Lung (tissue), 12 donors: ENCODE data around the gene ZNF521. TPM values are rescaled to one million over a fixed set of nuclear protein-coding genes. Genes with fewer than 3 reads are reported as not detected.

Experiments used
- ATAC-seq: fragments of 200-7000 bp; cut with Tn5 transposase; one replicate; pipeline ENCODE4 v1.9.1; 2020; ENCODE audit warnings: moderate number of reproducible peaks; ENCODE audit not compliant: insufficient read depth, low FRiP score
- DNase-seq, 3 donors: peaks; one replicate each; pipeline ENCODE4 v3.0.0-alpha.2; 2013 to 2017
- H3K27ac ChIP-seq, 2 donors: one replicate each; pipeline ENCODE4 v1.5.1; 2013; ENCODE audit warnings: mild to moderate bottlenecking in 2 of 2, moderate library complexity in 2 of 2, control low read depth in 1 of 2, inconsistent platforms in 1 of 2, low read depth in 1 of 2, low read length in 1 of 2
- H3K27me3 ChIP-seq, 3 donors: one replicate each; pipeline ENCODE4 v1.5.1; 2013; ENCODE audit warnings: low read length in 2 of 3; ENCODE audit not compliant: control insufficient read depth in 3 of 3, insufficient read depth in 3 of 3
- H3K36me3 ChIP-seq, 4 donors: one replicate each; pipeline ENCODE4 v1.5.1; 2013; ENCODE audit warnings: low read length in 4 of 4, mild to moderate bottlenecking in 1 of 4, moderate library complexity in 1 of 4; ENCODE audit not compliant: control insufficient read depth in 4 of 4, insufficient read depth in 4 of 4
- H3K4me1 ChIP-seq, 5 donors: one replicate each; pipeline ENCODE4 v1.5.1; 2013; ENCODE audit warnings: low read length in 5 of 5, mild to moderate bottlenecking in 2 of 5, moderate library complexity in 1 of 5; ENCODE audit not compliant: control insufficient read depth in 5 of 5, insufficient read depth in 5 of 5
- H3K4me3 ChIP-seq: one replicate; pipeline ENCODE4 v1.5.1; 2013; ENCODE audit warnings: mild to moderate bottlenecking, control low read depth, moderate library complexity
- H3K9ac ChIP-seq, 2 donors: one replicate each; pipeline ENCODE4 v1.5.1; 2013; ENCODE audit warnings: low read length in 2 of 2, control low read depth in 1 of 2; ENCODE audit not compliant: insufficient read depth in 1 of 2
- H3K9me3 ChIP-seq, 4 donors: one replicate each; pipeline ENCODE4 v1.5.1; 2013; ENCODE audit warnings: low read length in 3 of 4, mild to moderate bottlenecking in 1 of 4, moderate library complexity in 1 of 4; ENCODE audit not compliant: control insufficient read depth in 4 of 4, insufficient read depth in 3 of 4
- WGBS, 2 donors: extraction: QIAGEN DNeasy Blood & Tissue Kit; methylation state at CpG; one replicate each; pipeline ENCODE4 v1.1.7; 2013; 5-methylcytosine and 5-hydroxymethylcytosine counted together
- polyA plus RNA-seq, 2 donors: library from polyadenylated mRNA; stranded (reverse); fragments of 200-250 nt; gene quantifications; one replicate each; pipeline ENCODE4 v1.2.1, GENCODE V29; 2013
- total RNA-seq, 2 donors: library from RNA; depleted of rRNA in 1 of 2; stranded (reverse); fragments of >200 nt in 1 of 2; gene quantifications; one replicate each; pipeline ENCODE4 v1.2.1, GENCODE V29; 2014 to 2021
- TF ChIP-seq, protein P1 (sequence below): IDR thresholded peaks from 2 replicates; pipeline ENCODE4 v1.5.1; 2012; ENCODE audit warnings: mild to moderate bottlenecking; ENCODE audit errors: control extremely low read depth, extremely low read depth
- donor health status: control.
- donor health status: control.
- donor health status: Bipolar disorder and iron deficiency.
- donor health status: healthy.
- donor health status: DM: yes; HTN: yes; CAD: no.

Gene ZNF521
- total and polyA plus RNA-seq, 4 donors = 1.5 to 48.8 (median 10.7) TPM

DNA sequence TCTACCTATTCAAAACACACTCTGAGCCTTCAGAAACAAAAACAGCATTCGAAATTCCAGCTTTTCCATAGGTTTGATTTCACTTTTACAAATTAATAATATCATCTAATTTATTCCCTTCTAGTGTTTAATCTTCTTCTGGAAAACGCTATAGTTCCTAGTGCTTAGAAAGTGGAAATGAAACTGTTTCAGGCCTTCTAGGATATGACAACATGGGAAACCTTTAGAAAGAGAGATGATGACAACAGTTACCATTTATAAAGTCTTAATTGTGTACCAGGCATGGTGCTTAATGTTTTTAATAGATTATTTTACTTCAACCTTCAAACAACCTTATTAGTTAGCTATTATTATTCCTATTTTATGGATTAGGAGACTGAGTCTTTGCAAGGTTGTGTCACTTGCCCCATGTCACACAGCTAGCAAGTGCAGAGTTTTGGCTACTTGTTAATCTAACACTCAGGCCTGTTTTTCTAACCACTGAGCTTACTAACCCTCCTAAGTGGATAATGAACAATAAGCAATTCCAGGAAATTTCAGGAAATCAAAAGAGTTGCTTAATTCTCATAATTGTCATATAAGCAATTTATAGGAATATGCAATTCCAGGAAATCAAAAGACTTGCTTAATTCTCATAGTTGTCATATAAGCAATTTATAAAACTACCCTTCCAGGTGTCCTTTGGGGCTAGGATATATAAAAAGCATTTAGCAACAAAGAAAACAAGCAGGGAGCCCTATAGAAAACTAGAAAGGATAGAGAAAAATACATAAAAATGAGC lies 206.0 kb downstream of the ZNF521 start:
- TF ChIP-seq, protein P1, sequence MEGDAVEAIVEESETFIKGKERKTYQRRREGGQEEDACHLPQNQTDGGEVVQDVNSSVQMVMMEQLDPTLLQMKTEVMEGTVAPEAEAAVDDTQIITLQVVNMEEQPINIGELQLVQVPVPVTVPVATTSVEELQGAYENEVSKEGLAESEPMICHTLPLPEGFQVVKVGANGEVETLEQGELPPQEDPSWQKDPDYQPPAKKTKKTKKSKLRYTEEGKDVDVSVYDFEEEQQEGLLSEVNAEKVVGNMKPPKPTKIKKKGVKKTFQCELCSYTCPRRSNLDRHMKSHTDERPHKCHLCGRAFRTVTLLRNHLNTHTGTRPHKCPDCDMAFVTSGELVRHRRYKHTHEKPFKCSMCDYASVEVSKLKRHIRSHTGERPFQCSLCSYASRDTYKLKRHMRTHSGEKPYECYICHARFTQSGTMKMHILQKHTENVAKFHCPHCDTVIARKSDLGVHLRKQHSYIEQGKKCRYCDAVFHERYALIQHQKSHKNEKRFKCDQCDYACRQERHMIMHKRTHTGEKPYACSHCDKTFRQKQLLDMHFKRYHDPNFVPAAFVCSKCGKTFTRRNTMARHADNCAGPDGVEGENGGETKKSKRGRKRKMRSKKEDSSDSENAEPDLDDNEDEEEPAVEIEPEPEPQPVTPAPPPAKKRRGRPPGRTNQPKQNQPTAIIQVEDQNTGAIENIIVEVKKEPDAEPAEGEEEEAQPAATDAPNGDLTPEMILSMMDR = no peak
- H3K27me3 ChIP-seq = no peaks in the 10 kb centered on the region
- no peak for DNase-seq

DNA sequence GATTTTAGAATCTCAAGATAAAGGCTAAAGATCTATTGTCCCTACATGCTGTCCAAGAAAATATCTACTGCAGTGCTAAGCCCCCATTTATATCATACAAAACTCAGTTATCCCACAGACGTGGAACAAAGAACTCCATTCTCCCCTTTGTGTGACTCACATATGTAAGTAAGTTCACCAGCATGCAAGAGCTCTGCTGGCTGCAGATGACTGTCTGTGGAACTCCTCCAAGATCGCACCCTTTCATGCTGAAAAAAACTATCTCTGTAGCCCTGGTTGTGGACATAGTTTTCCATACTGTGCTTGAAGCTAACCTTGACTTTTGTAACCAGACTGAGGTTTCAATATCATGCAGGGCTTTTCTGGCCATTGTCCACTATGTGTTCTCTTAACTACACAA lies 207.1 kb downstream of the ZNF521 start:
- 69 to 82% methylated on average over 2 of the region's 2 CpGs for WGBS, 2 donors
- peaks cover 0 to 50% (median 17%) of the 10 kb centered on the region in 5 donors for H3K4me1 ChIP-seq
- H3K27ac ChIP-seq = peak overlapping the region in 1 of 2 donors; percentile 21
- TF ChIP-seq, protein P1 = no peak
- no peak overlapping the region for H3K4me3 ChIP-seq
- no peaks in the 10 kb centered on the region for H3K9me3 ChIP-seq
- no peak overlapping the region for H3K9ac ChIP-seq
- DNase-seq (peak; percentile 68 to 87 (median 74)), ATAC-seq (peak; percentile 12)
- no peaks in the 10 kb centered on the region for H3K36me3 ChIP-seq
- H3K27me3 ChIP-seq = no peaks in the 10 kb centered on the region

More for the DNA sequence above, 206.0 kb downstream of the ZNF521 start:
- Histone ChIP-seq H3K9me3 (no peaks in the 10 kb centered on the region), H3K27ac (no peak overlapping the region), H3K36me3 (no peaks in the 10 kb centered on the region), H3K4me1 (peaks cover 0 to 39% (median 7%) of the 10 kb centered on the region in 5 donors), H3K4me3 (no peak overlapping the region), H3K9ac (no peak overlapping the region)
- WGBS, 2 donors = 71 to 74% methylated on average over 2 of the region's 2 CpGs
- no peak for ATAC-seq

DNA sequence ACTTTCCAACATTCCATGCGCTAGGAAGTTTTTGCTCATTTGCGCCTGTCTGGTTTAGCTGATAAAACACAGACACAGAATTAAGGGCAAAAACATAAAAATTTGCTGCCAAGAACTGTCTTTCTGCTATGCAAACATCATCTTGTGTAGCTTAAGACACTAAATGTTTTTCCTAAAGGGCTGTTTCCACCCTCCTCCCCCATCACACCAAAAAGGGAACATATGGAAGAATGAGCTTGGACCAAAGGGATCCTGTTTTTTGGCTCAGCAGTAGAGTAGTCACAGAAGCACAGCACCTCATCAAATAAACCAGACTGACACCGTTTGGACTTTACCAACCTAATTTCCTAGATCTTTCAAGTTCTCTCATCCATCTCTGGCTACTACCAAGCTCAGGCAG lies 210.1 kb downstream of the ZNF521 start:
- Histone ChIP-seq H3K9me3 (no peaks in the 10 kb centered on the region), H3K9ac (no peak overlapping the region), H3K27ac (no peak overlapping the region), H3K27me3 (no peaks in the 10 kb centered on the region), H3K36me3 (no peaks in the 10 kb centered on the region), H3K4me3 (no peak overlapping the region), H3K4me1 (peaks cover 0 to 65% (median 23%) of the 10 kb centered on the region in 5 donors)
- DNase-seq (peak; percentile 75 to 96 (median 96)), ATAC-seq (no peak)
- TF ChIP-seq, protein P1 = no peak
- WGBS, 2 donors = 77 to 83% methylated on average over 3 of the region's 3 CpGs
